Stimulated activated CD4-positive, alpha-beta T cell treated with anti-CD3 and anti-CD28 coated beads, Interleukin-1b, Interleukin-23, amount 100 ng/mL, for 48 hours (primary cell): Measurements from ENCODE around the gene EHBP1.

Source experiments
- DNase-seq: peaks from one replicate; pipeline ENCODE4 v3.0.0-alpha.2; 2020

EHBP1 gene

DNA sequence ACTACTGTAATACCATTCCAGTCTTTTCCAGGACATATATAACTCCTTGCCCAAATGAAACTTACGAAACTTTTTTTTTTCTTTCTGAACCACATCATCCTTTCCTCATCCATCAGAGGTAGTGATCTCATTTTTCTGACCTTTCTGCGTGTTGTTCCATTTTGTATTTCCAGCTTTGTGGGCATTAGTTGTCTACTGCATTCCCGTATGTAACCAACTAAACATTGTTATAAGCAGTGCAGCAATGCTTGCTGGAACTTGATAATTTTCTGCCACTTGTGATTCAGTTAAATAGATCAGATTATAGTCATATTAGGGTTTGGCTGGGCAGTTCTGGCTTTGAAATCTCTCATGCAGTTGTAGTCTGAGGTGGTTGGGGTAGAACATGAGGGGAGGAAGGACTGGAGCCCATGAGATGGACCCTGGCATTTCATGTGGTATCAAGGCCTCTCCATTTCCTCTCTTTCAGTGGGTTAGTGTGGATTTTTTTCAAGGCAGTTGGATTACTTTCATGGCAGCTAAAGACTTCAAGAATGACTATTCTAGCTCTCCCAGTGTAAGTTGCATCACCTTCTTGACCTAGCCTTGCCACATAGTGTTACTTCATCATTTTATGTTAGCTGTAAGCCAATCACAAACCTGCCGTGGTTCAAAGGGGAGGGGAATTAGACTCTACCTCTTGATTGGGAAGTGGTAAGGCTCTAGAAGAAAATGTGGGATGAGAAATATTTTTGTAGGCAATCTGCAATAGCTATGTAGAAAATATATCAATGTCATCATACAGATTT lies 80.5 kb downstream of the EHBP1 start:
- DNase-seq, result no peak

GRCh38 chr2:62787386-62787785 lies 81.9 kb downstream of the EHBP1 start:
- DNase-seq, result no peak

- no peak for DNase-seq
Measured at GRCh38 chr2:62789518-62789917, 84.0 kb downstream of the EHBP1 start.

DNA sequence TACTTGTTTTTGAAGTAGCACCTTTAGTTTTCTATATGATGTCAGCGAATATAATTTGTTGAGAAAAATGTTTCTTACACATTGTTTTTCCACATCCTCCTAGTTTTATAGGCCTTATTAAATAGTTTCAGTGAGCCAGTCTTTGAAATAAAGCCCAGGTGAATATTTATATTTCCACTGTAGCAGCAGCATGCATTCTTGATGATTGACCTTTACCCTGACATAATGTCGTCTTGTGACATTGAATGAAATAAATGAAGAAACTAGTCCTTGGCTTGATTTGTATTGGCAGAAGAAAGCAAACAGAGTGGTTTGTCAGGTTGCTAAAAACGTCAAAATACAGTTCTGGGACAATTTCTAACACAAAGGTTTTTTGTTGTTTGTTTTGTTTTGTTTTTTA lies 84.4 kb downstream of the EHBP1 start:
- no peak for DNase-seq

GRCh38 chr2:62792408-62792807 lies 86.9 kb downstream of the EHBP1 start:
- no peak for DNase-seq

DNA sequence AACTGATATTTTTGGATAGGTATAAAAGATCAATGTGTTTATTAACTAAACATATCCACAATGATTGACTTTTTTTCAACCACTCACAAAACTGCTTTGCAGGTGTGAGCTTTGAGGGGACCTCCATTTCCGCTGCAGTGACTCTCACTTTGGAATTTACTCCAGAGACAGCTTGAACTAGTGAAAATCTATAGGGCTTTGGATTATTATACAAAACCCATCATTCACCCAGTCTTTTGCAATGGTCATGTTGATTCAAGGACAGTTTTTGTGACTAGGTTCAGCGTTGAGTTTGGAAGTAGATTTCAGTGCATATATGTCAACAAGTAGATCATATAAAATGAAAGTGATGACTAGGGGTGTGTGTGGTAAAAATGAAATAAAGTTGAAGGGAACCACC lies 87.7 kb downstream of the EHBP1 start:
- DNase-seq, result no peak

- no peak for DNase-seq
Measured at GRCh38 chr2:62794791-62795190, 89.3 kb downstream of the EHBP1 start.

DNA sequence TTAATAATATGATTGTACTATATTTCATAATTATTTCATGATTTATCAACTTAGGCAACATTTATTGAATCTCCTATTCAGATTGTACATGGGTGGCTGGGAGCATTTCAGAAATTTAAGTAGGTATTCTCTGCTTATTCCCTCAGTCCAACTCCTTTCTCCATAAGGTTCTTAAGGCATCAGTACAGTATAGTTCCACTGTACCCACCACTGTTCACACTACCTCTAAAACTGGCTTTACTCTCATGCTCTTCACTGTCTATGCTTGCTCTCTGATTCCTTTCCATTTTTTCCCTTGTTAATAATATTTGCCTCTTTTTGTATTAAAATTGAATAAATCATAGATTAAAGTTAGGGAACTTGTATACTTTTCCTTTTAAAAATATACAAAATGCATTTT lies 89.8 kb downstream of the EHBP1 start:
- DNase-seq, result no peak

DNA sequence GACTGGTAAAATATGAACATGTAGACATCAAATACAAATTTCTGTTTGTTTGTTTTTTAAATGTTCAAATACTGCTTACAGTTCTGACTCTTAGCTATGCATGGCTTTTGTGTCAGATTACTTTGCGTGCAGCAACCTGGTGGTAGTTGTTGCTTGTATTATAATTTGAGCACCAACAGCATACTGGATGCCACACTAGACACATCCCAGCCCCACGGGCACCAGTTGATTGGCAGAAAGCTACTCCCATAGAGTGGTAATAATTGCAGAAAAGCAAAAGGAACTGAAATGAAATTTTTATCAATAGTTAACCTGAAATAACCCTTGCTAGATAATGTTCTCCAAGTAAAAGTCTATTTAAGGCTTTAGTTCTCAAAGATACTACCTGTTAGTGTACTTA lies 91.6 kb downstream of the EHBP1 start:
- no peak for DNase-seq

DNA sequence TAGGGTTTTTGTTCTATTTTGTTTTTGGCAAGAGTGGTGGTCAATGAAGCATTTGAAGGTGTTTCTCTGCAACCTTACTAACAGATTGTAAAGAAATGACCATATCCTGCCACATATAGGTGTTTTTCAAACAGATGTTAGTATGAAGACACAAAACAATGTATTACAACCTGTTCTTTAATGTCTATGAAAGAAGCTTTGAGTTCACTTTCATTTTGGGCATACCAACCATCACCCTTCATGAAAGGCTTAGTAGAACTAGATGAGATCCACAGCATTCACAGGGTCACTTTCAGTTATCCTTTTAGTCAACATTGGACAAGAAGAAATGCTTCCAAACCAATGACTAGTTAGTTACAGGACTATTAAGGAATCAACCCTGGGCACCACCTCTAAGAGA lies 95.1 kb downstream of the EHBP1 start:
- DNase-seq, result no peak

DNA sequence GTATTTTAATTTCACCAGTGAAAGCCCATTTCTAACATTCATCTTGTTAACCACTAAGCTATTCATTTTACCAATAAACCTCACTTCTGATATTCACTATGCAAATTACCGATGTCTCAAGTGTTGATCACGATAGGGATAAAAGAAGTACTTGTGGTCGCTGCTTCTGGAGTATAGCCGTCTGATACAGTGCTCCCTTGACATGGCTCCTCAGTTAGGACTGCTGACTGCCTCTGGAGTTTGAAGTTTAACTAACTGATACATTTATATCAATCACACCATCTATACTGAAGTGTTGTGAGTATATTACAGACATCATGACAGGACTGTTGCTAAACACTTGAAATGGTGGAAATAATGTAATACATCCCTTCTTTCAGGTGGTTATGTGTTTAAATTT lies 95.6 kb downstream of the EHBP1 start:
- DNase-seq, result no peak

DNA sequence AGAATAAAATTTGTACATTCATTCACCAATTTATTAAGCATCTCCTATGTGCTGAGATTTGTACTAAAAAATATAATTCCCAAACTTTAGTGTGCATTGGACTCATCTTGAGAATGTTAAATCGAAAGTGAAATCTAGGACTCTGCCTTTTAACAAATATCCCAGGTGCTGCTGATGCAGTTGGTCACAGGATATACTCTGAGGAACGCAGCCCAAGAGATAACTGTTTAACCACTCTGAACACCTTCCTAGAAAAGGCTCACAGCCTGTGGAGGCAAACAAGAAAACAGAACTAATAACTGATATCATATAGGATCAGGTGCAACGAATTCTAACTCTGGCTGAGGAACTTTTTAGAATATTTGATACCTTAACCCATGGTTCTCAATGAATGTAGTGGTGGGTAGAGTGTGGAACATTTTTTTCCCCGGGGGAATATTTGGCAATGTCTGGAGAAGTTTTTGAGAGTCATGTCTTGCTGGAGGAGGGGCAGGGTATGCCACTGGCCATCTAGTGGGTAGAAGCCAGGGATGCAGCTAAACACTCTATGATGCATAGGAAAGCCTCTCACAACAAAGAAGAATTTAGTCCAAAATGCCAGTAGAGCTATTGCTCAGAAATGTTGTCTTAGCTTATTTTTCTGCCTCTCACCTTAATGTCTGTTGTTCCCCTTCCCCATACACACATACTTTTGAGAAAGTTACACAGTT lies 96.5 kb downstream of the EHBP1 start:
- DNase-seq, result no peak

DNA sequence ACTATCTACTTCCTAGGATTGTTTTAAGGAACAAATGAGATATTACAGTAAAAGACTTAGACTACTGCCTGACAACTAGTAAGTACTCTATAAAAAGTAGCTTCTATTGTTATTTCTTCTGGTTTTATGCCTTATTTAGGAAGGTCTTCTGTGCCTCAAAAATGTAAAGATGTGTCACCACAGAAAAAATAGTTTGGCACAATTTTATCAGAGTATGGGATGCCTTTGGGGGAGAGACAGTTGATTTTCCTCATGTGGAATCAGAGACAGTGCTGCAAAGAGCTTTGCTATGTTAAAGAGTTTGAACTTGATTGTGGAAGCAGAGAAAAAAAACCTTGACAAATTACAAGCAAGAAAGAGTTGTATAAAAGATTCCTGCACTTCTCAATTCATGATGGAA lies 98.4 kb downstream of the EHBP1 start:
- DNase-seq, result no peak

- DNase-seq, result no peak
Measured at GRCh38 chr2:62806231-62806630, 100.7 kb downstream of the EHBP1 start.

DNA sequence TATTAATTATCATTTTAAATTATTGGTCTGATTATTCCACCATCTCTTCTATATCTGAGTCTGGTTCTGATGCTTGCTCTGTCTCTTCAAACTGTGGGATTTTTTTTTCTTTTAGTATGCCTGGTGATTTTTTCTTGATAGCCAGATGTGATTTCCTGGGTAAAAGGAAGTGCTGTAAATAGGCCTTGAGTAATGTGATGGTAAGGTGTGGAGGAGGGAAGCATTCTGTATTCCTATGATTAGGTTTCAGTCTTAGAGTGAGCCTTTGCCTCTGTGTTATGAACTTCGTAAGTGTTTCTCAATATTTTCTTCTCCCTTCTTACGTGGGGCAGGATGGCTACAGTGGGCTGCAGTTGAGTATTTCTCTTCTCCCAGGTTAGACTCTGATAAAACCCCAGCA lies 103.0 kb downstream of the EHBP1 start:
- DNase-seq, result no peak

GRCh38 chr2:62811086-62811485 lies 105.6 kb downstream of the EHBP1 start:
- no peak for DNase-seq

GRCh38 chr2:62811972-62812371 lies 106.5 kb downstream of the EHBP1 start:
- DNase-seq, result no peak

- DNase-seq, result no peak
Measured at GRCh38 chr2:62812921-62813825, 107.7 kb downstream of the EHBP1 start.

DNA sequence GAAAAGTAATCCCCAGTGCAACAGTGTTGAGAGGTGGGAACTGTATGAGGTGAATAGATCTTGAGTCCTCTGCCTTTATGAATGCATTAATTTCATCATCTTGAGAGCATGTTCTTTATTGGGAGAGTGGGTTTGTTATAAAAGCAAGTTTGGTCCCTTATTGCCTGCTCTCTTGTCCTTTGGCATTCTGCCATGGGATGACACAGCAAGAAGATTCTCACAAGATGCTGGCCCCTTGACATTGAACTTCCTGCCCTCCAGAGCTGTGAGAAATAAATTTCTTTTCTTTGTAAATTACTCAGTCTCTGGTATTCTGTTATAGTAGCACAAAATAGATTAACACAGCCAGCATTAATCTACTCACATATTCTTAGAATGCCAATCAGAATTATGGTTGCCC lies 108.6 kb downstream of the EHBP1 start:
- no peak for DNase-seq

DNA sequence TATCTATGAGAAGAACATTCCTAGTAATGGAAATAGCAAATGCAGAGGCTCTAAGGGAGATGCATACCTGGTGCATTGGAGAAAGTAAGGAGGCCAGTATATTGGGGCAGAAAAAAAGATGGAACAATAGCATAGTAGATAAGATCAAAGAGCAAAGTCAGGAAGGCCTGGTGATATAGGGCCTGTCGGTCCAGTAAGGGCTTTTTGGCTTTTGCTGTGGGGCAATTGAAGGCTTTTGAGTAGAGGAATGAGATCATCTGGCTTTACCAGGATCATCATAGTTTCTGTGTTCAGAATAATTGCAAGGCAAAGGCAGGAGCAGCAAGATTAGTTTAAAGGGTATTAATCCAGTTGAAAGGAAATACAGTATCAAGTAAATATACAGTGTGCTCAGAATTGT lies 111.8 kb downstream of the EHBP1 start:
- DNase-seq, result no peak

- no peak for DNase-seq
Measured at GRCh38 chr2:62817995-62818713, 112.6 kb downstream of the EHBP1 start.

DNA sequence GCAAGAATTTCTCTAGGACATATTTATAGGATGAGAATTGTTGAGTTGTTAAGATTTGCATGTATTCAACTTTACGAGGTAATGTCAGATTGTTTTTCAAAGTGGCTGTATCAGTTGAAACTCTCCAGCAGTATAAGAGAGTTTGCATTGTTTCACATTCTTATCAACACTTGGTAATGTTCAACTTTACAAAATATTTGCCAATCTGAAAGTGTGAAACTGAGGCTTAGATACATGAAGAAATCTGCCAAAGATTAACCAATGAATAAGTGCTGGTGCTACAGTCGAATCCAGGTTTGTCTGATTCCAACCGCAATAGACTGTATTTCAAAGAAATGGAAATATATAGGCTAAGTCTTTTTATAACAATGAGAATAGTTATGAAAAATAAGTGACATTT lies 117.0 kb downstream of the EHBP1 start:
- no peak for DNase-seq

DNA sequence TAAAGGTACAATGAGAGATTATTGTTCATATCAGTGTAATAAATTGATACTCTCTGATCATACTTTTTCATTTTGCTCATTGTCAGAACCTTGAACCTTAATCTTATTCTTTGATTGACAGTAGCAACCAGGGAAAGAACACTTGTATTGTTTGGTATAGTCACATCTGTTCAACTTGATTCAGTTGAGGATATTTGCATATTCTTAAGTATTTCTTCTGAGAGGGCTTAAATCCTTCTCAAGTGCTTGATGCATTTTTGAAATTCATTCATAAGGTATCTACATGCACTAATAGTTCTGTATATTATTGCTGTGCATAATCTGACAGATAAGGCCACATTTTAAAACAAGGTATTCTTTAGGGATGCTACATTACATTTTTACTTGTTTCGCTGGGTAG lies 118.9 kb downstream of the EHBP1 start:
- DNase-seq, result no peak
